Heart left ventricle (tissue), 13 donors: ENCODE measurements around the gene NAPSA.

Experiments used
- POLR2A ChIP-seq, 2 donors: fragments of 450-650 bp; IDR thresholded peaks; one replicate each; pipeline ENCODE4 v1.6.1; 2017; ENCODE audit warnings: antibody characterized with exemption in 2 of 2, mild to moderate bottlenecking in 2 of 2, moderate library complexity in 2 of 2
- TF ChIP-seq, protein P1 (sequence below), 12 donors: fragments of 200-600 bp; sonication (generic) in 4 of 12; IDR thresholded peaks; one replicate each; pipeline versions ENCODE4 v1.5.0 to v1.8.0; 2018 to 2022; ENCODE audit warnings: antibody characterized with exemption in 12 of 12, mild to moderate bottlenecking in 5 of 12
- donor health status: ischemic (EF 13 %, LVEDD 7.1; RV severe dilation, severe dysfunction).
- donor health status: DM: no; HTN: yes; CAD: no.
- donor health status: DM: no; HTN: no; CAD: no.
- donor health status: ischemic (EF 25% LVEDD 6.9; RV normal size, moderate dysfunction).
- donor health status: ischemic (EF 25% LVEDD 5.7; RV mildly dilated, moderate dysfunction).
- donor health status: ischemic (EF 35%, LVEDD 5.7; RV mildly dilated, moderate dysfunction).
- donor health status: nonischemic (EF 11% LVEDD 7.7; RV severe dilation, severe dysfunction).
- donor health status: DM: yes; HTN: yes; CAD: no.
- donor health status: PGD.
- donor health status: ischemic (EF 29% LVEDD 5.4; RV normal size, mild dysfunction).
- donor health status: nonischemic (EF 23%, LVEDD 6.1; RV moderate dilation, normal function).

DNA sequence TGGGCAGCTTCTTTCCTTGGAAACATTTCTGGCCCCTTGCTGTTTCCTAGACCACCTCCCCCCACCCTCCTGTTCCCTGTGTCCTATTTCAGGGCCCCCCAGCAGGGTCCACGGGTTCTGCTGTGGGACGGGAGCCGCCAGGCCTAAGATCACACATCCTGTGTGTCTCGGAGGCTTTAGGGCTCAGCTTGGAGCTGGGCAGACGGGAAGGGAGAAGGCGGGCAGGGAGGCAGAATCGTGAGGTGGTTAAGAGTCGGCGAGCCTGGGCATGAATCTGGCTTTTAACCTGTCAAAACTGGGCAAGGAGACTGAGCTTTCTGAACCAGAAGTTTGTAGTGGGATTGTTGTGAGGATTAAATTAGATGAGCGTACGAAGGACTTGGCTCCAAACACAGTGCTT lies 41.1 kb downstream of the NAPSA start:
- TF ChIP-seq, protein P1, sequence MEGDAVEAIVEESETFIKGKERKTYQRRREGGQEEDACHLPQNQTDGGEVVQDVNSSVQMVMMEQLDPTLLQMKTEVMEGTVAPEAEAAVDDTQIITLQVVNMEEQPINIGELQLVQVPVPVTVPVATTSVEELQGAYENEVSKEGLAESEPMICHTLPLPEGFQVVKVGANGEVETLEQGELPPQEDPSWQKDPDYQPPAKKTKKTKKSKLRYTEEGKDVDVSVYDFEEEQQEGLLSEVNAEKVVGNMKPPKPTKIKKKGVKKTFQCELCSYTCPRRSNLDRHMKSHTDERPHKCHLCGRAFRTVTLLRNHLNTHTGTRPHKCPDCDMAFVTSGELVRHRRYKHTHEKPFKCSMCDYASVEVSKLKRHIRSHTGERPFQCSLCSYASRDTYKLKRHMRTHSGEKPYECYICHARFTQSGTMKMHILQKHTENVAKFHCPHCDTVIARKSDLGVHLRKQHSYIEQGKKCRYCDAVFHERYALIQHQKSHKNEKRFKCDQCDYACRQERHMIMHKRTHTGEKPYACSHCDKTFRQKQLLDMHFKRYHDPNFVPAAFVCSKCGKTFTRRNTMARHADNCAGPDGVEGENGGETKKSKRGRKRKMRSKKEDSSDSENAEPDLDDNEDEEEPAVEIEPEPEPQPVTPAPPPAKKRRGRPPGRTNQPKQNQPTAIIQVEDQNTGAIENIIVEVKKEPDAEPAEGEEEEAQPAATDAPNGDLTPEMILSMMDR (IDR thresholded peaks at IDR 0.05): no peak
- TF ChIP-seq POLR2A (IDR thresholded peaks at IDR 0.05): no peak
